ENCODE data around the gene SOCS2. TPM values are rescaled to one million over a fixed set of nuclear protein-coding genes. Genes with fewer than 3 reads are reported as not detected.
A peak's percentile ranks its signal among the peaks of the same experiment; 100 is the strongest.

Gene SOCS2
- total and polyA plus RNA-seq, 10 of the 15 experiments (the other 5 are each of a cell fraction or from before 2014, with no cell fraction given), result 2.6 to 12.0 (median 7.2) TPM

DNA sequence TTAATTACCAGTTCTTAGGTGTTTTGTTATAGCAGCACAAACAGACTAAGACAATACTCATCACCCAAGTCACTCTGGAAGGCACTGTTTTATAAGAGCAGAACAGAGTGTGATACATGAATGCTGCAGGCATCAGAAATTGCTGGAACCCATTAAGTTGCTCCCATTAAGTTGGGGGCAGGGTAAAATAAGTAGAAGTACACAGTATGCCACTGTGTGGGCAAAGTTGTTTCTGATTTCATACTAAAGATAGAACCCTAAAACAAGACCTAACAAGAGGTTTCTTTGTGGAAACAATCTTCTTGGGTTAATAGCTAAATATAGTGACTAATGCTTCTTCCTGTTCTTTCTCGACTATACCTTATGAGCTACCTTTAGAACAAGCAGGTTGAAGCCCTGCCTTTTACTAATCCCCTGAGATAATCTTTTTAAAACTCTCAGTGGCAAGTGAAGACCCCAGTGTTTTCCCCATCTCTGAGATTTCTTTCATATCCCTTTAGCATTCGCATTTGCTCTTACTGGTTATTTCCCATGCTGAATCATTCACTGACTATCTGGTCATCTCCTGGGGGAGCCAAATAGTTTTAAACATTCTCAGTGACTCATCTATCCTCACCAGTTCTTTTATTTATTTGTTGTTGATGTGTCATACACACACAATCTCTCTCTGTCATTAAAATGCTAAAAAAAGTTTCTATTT, 52.3 kb downstream of the SOCS2 start (continued):
- TF ChIP-seq, protein P1, sequence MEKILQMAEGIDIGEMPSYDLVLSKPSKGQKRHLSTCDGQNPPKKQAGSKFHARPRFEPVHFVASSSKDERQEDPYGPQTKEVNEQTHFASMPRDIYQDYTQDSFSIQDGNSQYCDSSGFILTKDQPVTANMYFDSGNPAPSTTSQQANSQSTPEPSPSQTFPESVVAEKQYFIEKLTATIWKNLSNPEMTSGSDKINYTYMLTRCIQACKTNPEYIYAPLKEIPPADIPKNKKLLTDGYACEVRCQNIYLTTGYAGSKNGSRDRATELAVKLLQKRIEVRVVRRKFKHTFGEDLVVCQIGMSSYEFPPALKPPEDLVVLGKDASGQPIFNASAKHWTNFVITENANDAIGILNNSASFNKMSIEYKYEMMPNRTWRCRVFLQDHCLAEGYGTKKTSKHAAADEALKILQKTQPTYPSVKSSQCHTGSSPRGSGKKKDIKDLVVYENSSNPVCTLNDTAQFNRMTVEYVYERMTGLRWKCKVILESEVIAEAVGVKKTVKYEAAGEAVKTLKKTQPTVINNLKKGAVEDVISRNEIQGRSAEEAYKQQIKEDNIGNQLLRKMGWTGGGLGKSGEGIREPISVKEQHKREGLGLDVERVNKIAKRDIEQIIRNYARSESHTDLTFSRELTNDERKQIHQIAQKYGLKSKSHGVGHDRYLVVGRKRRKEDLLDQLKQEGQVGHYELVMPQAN (conservative IDR thresholded peaks at IDR 0.05), result no peak
- no peak for TF ChIP-seq RBBP5 (conservative IDR thresholded peaks at IDR 0.05)
- no peak for TF ChIP-seq ETV6 (conservative IDR thresholded peaks at IDR 0.05 in 1 of 2, IDR thresholded peaks at IDR 0.05 in 1 of 2; ENCODE audit: borderline replicate concordance in 1 of 2, low read depth in 1 of 2)
- no peak for TF ChIP-seq SREBF1 (IDR thresholded peaks at IDR 0.05; ENCODE audit: low read length)
- TF ChIP-seq, protein P2, sequence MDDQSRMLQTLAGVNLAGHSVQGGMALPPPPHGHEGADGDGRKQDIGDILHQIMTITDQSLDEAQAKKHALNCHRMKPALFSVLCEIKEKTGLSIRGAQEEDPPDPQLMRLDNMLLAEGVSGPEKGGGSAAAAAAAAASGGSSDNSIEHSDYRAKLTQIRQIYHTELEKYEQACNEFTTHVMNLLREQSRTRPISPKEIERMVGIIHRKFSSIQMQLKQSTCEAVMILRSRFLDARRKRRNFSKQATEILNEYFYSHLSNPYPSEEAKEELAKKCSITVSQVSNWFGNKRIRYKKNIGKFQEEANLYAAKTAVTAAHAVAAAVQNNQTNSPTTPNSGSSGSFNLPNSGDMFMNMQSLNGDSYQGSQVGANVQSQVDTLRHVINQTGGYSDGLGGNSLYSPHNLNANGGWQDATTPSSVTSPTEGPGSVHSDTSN (IDR thresholded peaks at IDR 0.05; ENCODE audit: insufficient replicate concordance, low read depth, low read length), result no peak
- no peak for TF ChIP-seq ATF3 (IDR thresholded peaks at IDR 0.05; ENCODE audit: borderline replicate concordance, extremely low read depth, low read depth, low read length)
- TF ChIP-seq CUX1 (IDR thresholded peaks at IDR 0.05; ENCODE audit: insufficient replicate concordance, low read depth, low read length), result peak; percentile 44
- TF ChIP-seq BHLHE40 (IDR thresholded peaks at IDR 0.05; ENCODE audit: borderline replicate concordance in 1 of 2, low read depth in 2 of 2, low read length in 1 of 2), result no peak
- TF ChIP-seq SMARCA5 (IDR thresholded peaks at IDR 0.05), result no peak
- peak in 1 of 2 experiments; percentile 75; a peak in 2 of 4 replicates for TF ChIP-seq EP300 (IDR thresholded peaks at IDR 0.05; ENCODE audit: borderline replicate concordance in 1 of 2, control insufficient read depth in 1 of 2, low read depth in 2 of 2, low read length in 2 of 2)
- no peak for TF ChIP-seq FOXK2 (IDR thresholded peaks at IDR 0.05)
- TF ChIP-seq, protein P3, sequence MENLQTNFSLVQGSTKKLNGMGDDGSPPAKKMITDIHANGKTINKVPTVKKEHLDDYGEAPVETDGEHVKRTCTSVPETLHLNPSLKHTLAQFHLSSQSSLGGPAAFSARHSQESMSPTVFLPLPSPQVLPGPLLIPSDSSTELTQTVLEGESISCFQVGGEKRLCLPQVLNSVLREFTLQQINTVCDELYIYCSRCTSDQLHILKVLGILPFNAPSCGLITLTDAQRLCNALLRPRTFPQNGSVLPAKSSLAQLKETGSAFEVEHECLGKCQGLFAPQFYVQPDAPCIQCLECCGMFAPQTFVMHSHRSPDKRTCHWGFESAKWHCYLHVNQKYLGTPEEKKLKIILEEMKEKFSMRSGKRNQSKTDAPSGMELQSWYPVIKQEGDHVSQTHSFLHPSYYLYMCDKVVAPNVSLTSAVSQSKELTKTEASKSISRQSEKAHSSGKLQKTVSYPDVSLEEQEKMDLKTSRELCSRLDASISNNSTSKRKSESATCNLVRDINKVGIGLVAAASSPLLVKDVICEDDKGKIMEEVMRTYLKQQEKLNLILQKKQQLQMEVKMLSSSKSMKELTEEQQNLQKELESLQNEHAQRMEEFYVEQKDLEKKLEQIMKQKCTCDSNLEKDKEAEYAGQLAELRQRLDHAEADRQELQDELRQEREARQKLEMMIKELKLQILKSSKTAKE (IDR thresholded peaks at IDR 0.05; ENCODE audit: low read depth, poor library complexity, severe bottlenecking), result peak; percentile 31
- TF ChIP-seq TCF3 (IDR thresholded peaks at IDR 0.05; ENCODE audit: borderline replicate concordance, insufficient read depth, low read depth, low read length), result no peak
- TF ChIP-seq IKZF1 (conservative IDR thresholded peaks at IDR 0.05), result no peak; the same call in 1 of the 2 replicates
- TF ChIP-seq RAD21 (IDR thresholded peaks at IDR 0.05; ENCODE audit: insufficient read depth, low read depth, low read length), result no peak
- TF ChIP-seq ATF7 (IDR thresholded peaks at IDR 0.05; ENCODE audit: low read depth), result peak; percentile 35; the same call in 1 of the 2 replicates

Data from GM12878 (cell line).